Thoracic aorta (tissue), 2 donors: ENCODE measurements around the gene GJB2. TPM values are rescaled to one million over a fixed set of nuclear protein-coding genes. Genes with fewer than 3 reads are reported as not detected.

ENCODE experiments used
- ATAC-seq: fragments of 150-250 bp; one replicate; pipeline ENCODE4 v1.8.0; 2017; ENCODE audit warnings: low read depth; ENCODE audit not compliant: insufficient number of reproducible peaks, low FRiP score
- DNase-seq: peaks from one replicate; pipeline ENCODE4 v3.0.0-alpha.2; 2020; ENCODE audit warnings: low spot score
- H3K27ac ChIP-seq, 2 donors: fragments of 200-600 bp; sonication (generic); 1 replicate in 1 of 2; 2 replicates in 1 of 2; pipeline ENCODE4 v1.5.1; 2016; ENCODE audit warnings: mild to moderate bottlenecking in 2 of 2, moderate library complexity in 2 of 2
- H3K27me3 ChIP-seq: fragments of 200-600 bp; sonication (generic); replicated peaks from 2 replicates; pipeline ENCODE4 v1.6.0; 2016; ENCODE audit warnings: mild to moderate bottlenecking; ENCODE audit not compliant: insufficient read depth
- H3K36me3 ChIP-seq: fragments of 200-600 bp; sonication (generic); one replicate; pipeline ENCODE4 v1.5.1; 2016
- H3K4me1 ChIP-seq, 2 donors: fragments of 200-600 bp; sonication (generic); 1 replicate in 1 of 2; 2 replicates in 1 of 2; pipeline versions ENCODE4 v1.5.1 to v1.6.0; 2016; ENCODE audit warnings: low read depth in 2 of 2, mild to moderate bottlenecking in 1 of 2; ENCODE audit not compliant: control insufficient read depth in 1 of 2
- H3K4me3 ChIP-seq: fragments of 200-600 bp; sonication (generic); 2 replicates; pipeline ENCODE4 v1.5.1; 2016; ENCODE audit warnings: mild to moderate bottlenecking
- H3K9me3 ChIP-seq: fragments of 200-600 bp; sonication (generic); 2 replicates; pipeline ENCODE4 v1.5.1; 2016
- total RNA-seq, 2 donors: library from RNA; depleted of rRNA; stranded (reverse); fragments of >200 nt; gene quantifications; one replicate each; pipeline versions ENCODE4 v1.1.0 to v1.2.3, GENCODE V29; 2016
- TF ChIP-seq, protein P1 (sequence below): fragments of 200-600 bp; sonication (generic); IDR thresholded peaks from one replicate; pipeline ENCODE4 v1.5.1; 2019; ENCODE audit warnings: antibody characterized with exemption

GJB2 gene
- total RNA-seq, 2 donors from 2014 or later: 0.27 to 1.1 TPM

DNA sequence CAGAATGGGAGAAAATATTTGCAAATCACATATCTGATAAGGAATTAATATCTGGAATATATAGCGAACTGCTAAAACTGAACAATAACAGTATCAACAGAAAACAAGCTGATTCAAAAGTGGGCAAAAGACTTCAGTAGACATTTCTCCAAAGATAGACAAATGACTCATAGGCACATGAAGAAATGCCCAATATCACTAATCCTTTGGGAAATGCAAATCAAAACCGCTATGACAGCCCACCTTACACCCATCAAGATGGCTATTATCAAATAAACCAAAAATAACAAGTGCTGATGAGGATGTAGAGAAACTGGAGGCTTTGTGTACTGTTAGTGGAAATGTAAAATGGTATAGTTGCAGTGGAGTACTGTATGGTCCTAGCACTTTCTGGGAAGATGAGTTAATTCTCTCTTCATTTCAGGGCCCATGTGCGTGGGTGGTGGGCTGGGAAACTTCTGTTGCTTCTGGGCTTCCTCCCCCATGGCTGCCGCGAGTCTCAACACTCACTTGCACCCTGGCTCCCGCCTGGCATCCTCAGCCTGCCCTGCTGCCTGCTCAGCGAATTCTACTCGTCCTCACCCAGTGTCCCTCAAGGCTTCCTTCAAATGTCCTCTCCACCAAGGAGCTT, 19.5 kb downstream of the GJB2 start:
- no peak overlapping the region for H3K4me3 ChIP-seq
- no peaks in the 10 kb centered on the region for H3K36me3 ChIP-seq
- ATAC-seq (no peak), DNase-seq (no peak)
- H3K9me3 ChIP-seq: no peaks in the 10 kb centered on the region
- H3K4me1 ChIP-seq: peaks cover 0 to 5% of the 10 kb centered on the region in 2 donors
- TF ChIP-seq, protein P1, sequence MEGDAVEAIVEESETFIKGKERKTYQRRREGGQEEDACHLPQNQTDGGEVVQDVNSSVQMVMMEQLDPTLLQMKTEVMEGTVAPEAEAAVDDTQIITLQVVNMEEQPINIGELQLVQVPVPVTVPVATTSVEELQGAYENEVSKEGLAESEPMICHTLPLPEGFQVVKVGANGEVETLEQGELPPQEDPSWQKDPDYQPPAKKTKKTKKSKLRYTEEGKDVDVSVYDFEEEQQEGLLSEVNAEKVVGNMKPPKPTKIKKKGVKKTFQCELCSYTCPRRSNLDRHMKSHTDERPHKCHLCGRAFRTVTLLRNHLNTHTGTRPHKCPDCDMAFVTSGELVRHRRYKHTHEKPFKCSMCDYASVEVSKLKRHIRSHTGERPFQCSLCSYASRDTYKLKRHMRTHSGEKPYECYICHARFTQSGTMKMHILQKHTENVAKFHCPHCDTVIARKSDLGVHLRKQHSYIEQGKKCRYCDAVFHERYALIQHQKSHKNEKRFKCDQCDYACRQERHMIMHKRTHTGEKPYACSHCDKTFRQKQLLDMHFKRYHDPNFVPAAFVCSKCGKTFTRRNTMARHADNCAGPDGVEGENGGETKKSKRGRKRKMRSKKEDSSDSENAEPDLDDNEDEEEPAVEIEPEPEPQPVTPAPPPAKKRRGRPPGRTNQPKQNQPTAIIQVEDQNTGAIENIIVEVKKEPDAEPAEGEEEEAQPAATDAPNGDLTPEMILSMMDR: no peak
- H3K27me3 ChIP-seq: no peaks in the 10 kb centered on the region
- no peak overlapping the region for H3K27ac ChIP-seq

DNA sequence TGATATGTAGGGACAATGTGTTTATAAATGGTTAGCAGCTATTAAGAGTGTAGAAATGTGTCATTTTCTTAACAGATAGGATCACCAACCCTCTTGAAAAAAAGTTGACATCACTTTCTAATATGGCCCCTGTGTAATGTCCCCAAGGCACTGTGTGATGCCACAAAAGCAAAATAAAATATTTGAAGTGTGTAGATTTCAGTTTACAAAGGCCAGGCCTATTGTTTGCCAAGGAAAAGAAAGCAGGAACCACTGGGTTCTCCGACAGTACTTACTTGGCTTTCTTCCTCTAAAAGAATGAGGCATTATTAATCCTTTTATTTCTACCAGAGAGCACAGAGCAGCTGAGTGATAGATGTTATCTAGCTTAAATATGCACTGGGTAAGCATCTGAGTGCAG, 21.4 kb downstream of the GJB2 start:
- DNase-seq (no peak), ATAC-seq (no peak)
- H3K27me3 ChIP-seq: no peaks in the 10 kb centered on the region
- H3K4me1 ChIP-seq: peaks cover 0 to 5% of the 10 kb centered on the region in 2 donors
- H3K27ac ChIP-seq: no peak overlapping the region
- TF ChIP-seq, protein P1: no peak
- no peak overlapping the region for H3K4me3 ChIP-seq
- H3K9me3 ChIP-seq: no peaks in the 10 kb centered on the region
- no peaks in the 10 kb centered on the region for H3K36me3 ChIP-seq

DNA sequence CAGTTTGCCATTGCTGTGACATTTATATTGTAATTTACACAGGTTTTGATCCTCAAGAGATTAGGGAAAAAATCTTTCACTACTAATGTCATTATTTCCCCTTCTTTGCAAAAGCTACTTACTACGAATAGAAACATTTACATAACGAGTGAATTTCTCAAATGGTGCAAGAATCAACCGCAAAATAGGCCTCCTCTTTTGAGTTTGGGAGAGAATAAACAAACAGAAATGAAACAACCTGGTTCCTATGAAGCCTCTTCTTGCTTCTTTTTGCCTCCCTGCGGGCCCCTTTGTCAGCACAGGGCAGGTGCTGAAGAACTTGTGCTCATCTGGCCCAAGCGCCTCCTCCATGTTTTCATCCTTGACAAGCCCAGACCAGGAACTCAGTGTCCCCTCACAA, 21.8 kb downstream of the GJB2 start:
- ATAC-seq: no peak

GRCh38 chr13:20168396-20168795, 24.3 kb downstream of the GJB2 start:
- no peak for DNase-seq
- no peak for ATAC-seq
- no peak overlapping the region for H3K4me3 ChIP-seq
- no peaks in the 10 kb centered on the region for H3K9me3 ChIP-seq
- H3K36me3 ChIP-seq: no peaks in the 10 kb centered on the region
- no peaks in the 10 kb centered on the region for H3K4me1 ChIP-seq
- TF ChIP-seq, protein P1: no peak
- no peak overlapping the region for H3K27ac ChIP-seq
- no peaks in the 10 kb centered on the region for H3K27me3 ChIP-seq

More for the DNA sequence above, 21.8 kb downstream of the GJB2 start:
- TF ChIP-seq, protein P1: no peak
- Histone ChIP-seq H3K36me3 (no peaks in the 10 kb centered on the region), H3K9me3 (no peaks in the 10 kb centered on the region), H3K4me1 (peaks cover 0 to 5% of the 10 kb centered on the region in 2 donors), H3K4me3 (no peak overlapping the region), H3K27me3 (no peaks in the 10 kb centered on the region), H3K27ac (no peak overlapping the region)
- no peak for DNase-seq

DNA sequence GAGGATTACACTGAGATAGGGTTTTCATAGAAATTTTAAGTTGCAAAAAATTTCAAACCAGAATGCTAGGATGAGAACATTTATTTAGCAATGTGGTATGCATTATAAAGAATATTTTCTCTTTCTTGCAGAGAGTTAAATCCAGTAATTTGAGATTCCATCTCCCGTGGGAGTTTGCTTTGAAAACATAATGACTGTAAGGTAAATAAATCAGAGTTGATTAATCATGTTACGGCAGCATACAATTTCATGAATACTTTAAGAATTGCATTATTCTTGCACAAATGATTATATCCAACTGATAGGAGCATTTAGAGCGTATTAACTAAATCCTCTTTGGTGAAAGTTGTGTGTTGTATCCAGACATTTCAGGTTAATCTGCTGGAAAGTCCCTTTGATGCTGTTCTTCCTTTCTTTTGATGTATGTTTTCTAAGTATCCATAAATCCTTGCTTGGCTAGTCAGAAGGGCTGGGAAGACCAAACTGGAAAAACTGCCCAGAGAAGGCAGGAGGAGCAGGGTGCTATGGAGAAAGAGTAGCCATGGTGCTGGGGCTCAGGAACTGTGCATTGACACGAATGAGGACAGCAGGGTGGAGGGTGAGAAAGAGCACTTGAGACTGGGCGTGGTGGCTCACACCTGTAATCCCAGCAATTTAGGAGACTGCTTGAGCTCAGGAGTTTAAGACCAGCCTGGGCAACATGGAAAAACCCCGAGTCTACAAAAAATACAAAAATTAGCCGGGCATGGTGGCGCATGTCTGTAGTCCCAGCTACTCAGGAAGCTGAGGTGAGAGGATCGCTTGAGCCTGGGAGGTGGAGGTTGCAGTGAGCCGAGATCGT, 27.1 kb downstream of the GJB2 start:
- no peak overlapping the region for H3K4me3 ChIP-seq
- peaks cover 5 to 11% of the 10 kb centered on the region in 2 donors for H3K4me1 ChIP-seq
- no peaks in the 10 kb centered on the region for H3K27me3 ChIP-seq
- no peaks in the 10 kb centered on the region for H3K9me3 ChIP-seq
- ATAC-seq (no peak), DNase-seq (no peak)
- H3K36me3 ChIP-seq: no peaks in the 10 kb centered on the region
- TF ChIP-seq, protein P1: no peak
- no peak overlapping the region for H3K27ac ChIP-seq
